Measurements from ENCODE around the gene RTL10. TPM values are rescaled to one million over a fixed set of nuclear protein-coding genes. Genes with fewer than 3 reads are reported as not detected.

Gene RTL10
- polyA plus RNA-seq, 1 donor from 2014 or later: 11.7 TPM

GRCh38 chr22:19877626-19878339, 23.1 kb upstream of the RTL10 start:
- Histone ChIP-seq H3F3A (ENCODE audit: insufficient read depth, low read length, poor library complexity, severe bottlenecking) (no peaks in the 10 kb centered on the region), H3K4me3 (ENCODE audit: low read length) (no peak overlapping the region), H4K20me1 (ENCODE audit: insufficient read depth) (no peaks in the 10 kb centered on the region), H3K36me3 (ENCODE audit: insufficient read depth, low read length) (no peaks in the 10 kb centered on the region), H3K27ac (ENCODE audit: low read length) (no peak overlapping the region), H2AFZ (ENCODE audit: low read depth, low read length) (no peak overlapping the region), H3K27me3 (ENCODE audit: insufficient read depth, low read depth, low read length) (no peaks in the 10 kb centered on the region), H3K9ac (ENCODE audit: low read length) (no peak overlapping the region), H3K9me3 (ENCODE audit: low read length) (no peaks in the 10 kb centered on the region), H3K79me2 (replicated peaks; ENCODE audit: insufficient read depth, low read length) (no peaks in the 10 kb centered on the region), H3K4me2 (ENCODE audit: low read length) (no peak overlapping the region), H3K9me2 (ENCODE audit: insufficient read depth, low read length) (no peaks in the 10 kb centered on the region)
- TF ChIP-seq TAF1 (IDR thresholded peaks at IDR 0.05; ENCODE audit: low read depth): no peak
- no peak for TF ChIP-seq RAD21 (conservative IDR thresholded peaks at IDR 0.05)
- no peak for TF ChIP-seq EP300 (conservative IDR thresholded peaks at IDR 0.05; ENCODE audit: poor library complexity, severe bottlenecking)
- no peak for TF ChIP-seq MXI1 (conservative IDR thresholded peaks at IDR 0.05; ENCODE audit: poor library complexity, severe bottlenecking)
- no peak for TF ChIP-seq CTCF (IDR thresholded peaks at IDR 0.05; ENCODE audit: poor library complexity, severe bottlenecking)
- no peak for TF ChIP-seq SMC3 (conservative IDR thresholded peaks at IDR 0.05; ENCODE audit: poor library complexity)
- no peak for TF ChIP-seq REST (IDR thresholded peaks at IDR 0.05; ENCODE audit: borderline replicate concordance)
- TF ChIP-seq POLR2AphosphoS5 (IDR thresholded peaks at IDR 0.05): no peak
- no peak for TF ChIP-seq EZH2 (IDR thresholded peaks at IDR 0.05; ENCODE audit: borderline replicate concordance, insufficient read depth, low read length, poor library complexity, severe bottlenecking)

- Histone ChIP-seq H2AFZ (ENCODE audit: low read depth, low read length) (no peak overlapping the region), H3K9me2 (ENCODE audit: insufficient read depth, low read length) (no peaks in the 10 kb centered on the region), H3K4me2 (ENCODE audit: low read length) (no peak overlapping the region), H3K27ac (ENCODE audit: low read length) (no peak overlapping the region), H3K36me3 (ENCODE audit: insufficient read depth, low read length) (no peaks in the 10 kb centered on the region), H3K27me3 (ENCODE audit: insufficient read depth, low read depth, low read length) (no peaks in the 10 kb centered on the region), H3K4me3 (ENCODE audit: low read length) (no peak overlapping the region), H3K79me2 (replicated peaks; ENCODE audit: insufficient read depth, low read length) (no peaks in the 10 kb centered on the region), H3K9ac (ENCODE audit: low read length) (no peak overlapping the region), H3F3A (ENCODE audit: insufficient read depth, low read length, poor library complexity, severe bottlenecking) (no peaks in the 10 kb centered on the region), H4K20me1 (ENCODE audit: insufficient read depth) (no peaks in the 10 kb centered on the region), H3K9me3 (ENCODE audit: low read length) (no peaks in the 10 kb centered on the region)
- TF ChIP-seq RAD21 (conservative IDR thresholded peaks at IDR 0.05) (no peak), TAF1 (IDR thresholded peaks at IDR 0.05; ENCODE audit: low read depth) (no peak), MXI1 (conservative IDR thresholded peaks at IDR 0.05; ENCODE audit: poor library complexity, severe bottlenecking) (no peak), EZH2 (IDR thresholded peaks at IDR 0.05; ENCODE audit: borderline replicate concordance, insufficient read depth, low read length, poor library complexity, severe bottlenecking) (no peak)
Observed at GRCh38 chr22:19876941-19877625, 22.4 kb upstream of the RTL10 start.
